Measurements from ENCODE around the gene GOLGB1.
"Not testable (repeated sequence)": the region's sequence is repeated elsewhere in the genome, so short reads cannot be mapped to it uniquely, and the experiment has no call there.

Gene GOLGB1, protein sequence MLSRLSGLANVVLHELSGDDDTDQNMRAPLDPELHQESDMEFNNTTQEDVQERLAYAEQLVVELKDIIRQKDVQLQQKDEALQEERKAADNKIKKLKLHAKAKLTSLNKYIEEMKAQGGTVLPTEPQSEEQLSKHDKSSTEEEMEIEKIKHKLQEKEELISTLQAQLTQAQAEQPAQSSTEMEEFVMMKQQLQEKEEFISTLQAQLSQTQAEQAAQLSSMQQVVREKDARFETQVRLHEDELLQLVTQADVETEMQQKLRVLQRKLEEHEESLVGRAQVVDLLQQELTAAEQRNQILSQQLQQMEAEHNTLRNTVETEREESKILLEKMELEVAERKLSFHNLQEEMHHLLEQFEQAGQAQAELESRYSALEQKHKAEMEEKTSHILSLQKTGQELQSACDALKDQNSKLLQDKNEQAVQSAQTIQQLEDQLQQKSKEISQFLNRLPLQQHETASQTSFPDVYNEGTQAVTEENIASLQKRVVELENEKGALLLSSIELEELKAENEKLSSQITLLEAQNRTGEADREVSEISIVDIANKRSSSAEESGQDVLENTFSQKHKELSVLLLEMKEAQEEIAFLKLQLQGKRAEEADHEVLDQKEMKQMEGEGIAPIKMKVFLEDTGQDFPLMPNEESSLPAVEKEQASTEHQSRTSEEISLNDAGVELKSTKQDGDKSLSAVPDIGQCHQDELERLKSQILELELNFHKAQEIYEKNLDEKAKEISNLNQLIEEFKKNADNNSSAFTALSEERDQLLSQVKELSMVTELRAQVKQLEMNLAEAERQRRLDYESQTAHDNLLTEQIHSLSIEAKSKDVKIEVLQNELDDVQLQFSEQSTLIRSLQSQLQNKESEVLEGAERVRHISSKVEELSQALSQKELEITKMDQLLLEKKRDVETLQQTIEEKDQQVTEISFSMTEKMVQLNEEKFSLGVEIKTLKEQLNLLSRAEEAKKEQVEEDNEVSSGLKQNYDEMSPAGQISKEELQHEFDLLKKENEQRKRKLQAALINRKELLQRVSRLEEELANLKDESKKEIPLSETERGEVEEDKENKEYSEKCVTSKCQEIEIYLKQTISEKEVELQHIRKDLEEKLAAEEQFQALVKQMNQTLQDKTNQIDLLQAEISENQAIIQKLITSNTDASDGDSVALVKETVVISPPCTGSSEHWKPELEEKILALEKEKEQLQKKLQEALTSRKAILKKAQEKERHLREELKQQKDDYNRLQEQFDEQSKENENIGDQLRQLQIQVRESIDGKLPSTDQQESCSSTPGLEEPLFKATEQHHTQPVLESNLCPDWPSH (N-terminal part only)

DNA sequence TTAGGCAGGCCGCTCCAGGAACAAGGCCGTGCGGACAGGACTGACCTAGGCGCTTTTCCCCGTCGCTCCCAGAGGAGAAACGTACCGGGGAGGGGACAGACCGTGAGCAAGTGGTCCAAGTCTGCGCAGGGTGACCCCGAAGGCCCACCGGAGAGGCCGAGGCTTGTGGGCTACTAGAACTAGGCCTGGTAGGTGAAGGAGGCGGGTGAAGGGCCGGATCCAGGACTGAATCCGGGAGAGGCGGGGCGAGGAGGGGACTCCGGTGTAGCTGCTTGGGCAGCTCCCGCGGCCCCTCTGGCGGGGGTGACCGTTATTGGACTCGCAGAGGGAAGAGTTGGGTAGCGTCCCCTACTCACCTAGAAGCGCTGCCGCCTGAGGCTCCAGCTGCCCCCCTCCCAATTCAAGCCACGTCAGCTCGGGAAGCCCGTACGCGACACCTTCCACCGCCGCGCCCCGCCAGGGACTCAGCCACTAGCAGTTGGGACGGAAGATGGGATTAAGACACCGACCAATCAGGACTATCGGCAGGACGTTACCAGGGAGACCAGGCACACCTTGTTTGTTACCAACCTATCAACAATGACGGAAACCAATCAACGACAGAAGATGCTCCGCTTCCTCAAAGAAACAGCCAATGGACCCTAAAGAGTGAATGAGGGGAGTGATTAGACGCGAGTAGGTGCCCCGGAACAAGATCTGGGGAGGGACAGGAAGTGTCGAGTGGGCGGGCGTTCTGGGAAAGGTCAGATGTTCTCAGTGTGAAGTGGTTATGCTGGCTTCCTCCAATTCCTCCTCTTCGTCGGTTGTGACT is at the start of gene GOLGB1:
Gene GOLGB1, minus strand, starts transcription at position 466 of the 811 bp plus-strand sequence. CDS start 18,770 bp downstream, outside the sequence.
- DNase-seq: peak; percentile 100

DNA sequence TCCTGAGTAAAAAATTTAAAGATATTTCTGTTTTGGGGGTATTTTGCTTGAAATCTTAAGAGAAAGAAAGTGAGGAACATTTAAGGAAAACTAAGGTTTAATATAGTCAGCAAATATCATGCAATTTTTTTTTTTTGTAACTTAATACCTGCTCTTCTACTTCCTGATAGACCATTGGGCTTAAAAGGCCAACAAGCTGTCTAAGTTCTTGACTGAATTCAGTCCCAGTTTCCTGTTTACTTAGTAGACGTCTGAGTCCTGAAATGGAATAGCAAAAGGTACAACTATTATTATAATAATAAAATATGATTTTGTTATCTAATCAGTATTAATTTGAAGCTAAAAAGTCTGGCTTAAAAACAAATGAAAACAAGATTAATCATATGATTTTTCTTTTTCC is 47.4 kb upstream of the GOLGB1 start:
- DNase-seq: no peak

DNA sequence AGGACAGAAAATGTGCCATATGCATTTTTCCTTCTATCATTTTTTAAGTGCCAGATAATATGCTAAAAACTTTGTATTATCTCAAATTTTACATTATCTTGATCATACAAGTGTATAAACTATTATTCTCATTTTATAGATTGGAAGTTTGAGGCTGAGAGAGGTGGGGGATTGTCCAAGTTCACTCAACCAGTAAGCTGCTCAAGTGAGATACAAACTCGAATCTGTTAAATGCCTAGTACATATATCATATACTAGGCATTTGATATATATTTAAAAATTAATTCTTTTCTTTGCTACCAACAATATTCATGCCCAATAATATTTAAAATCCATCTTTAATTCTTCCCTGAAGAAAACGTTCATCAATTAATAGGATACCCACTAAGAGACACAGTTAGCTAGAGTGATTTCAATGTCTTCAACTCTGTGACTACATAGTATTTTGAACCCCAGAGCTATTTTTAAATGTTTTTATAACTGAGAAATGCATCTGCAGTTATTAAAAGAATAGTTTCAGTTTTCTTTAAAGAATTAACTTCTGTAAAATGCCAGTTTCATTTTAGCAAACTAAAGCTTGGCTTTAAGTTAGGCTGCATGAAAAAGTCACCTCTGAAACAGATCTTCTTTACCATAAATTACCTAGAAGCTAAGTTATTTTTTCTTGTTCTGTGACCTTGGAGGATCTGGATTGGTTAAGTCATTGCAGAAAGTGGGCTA is 44.9 kb upstream of the GOLGB1 start:
- no peak for DNase-seq

DNA sequence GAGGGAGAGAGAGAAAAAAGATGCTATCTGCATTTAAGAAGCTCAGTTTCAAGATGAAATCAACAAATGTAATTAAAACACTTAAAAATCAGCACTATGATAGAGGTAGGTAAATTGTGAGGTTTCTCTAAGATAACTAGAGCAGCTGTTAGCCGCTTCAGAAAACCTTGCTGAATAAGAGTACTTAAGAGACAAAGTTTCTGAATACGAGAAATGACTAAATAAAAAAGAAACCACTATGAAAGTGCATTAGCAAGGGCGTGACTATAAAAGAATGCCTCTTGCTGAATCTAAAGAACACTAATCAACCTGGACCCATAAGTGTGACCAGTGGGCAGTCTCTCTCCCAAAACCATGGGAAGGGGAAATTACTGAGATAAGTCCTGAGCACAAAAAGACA is 43.5 kb upstream of the GOLGB1 start:
- no peak for DNase-seq

DNA sequence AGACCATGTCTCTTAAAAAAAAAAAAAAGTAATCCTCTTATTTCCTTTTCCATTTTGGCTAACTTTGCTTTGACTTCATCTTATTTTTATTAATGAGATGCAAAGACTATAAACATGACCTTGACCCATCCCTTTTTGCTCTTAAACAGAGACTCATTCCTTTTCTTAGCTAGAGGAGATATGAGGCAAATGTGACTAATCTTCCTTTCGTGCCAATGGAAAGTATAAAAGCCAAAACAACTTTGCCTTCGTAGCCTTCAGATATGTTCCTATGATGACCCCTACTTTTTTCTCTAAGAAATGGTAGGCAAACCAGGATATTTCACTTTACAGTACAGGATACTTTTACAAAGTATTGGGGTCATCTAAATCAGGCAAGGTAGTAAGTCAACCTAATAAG is 36.9 kb upstream of the GOLGB1 start:
- DNase-seq: no peak

DNA sequence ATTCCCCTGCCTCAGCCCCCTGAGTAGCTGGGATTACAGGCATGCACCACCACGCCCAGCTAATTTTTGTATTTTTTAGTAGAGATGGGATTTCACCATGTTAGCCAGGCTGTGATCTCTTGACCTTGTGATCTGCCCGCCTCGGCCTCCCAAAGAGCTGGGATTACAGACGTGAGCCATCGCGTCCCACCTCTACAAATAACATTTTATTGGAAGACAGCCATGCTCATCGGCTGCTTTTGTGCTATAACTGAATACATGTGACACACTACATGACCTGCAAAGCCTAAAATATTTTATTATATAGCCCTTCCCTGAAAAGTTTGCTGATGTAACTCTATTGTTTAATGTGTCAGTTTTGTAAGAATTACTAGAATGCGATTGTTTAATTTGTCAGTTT is 33.2 kb upstream of the GOLGB1 start:
- not testable (repeated sequence) for DNase-seq

DNA sequence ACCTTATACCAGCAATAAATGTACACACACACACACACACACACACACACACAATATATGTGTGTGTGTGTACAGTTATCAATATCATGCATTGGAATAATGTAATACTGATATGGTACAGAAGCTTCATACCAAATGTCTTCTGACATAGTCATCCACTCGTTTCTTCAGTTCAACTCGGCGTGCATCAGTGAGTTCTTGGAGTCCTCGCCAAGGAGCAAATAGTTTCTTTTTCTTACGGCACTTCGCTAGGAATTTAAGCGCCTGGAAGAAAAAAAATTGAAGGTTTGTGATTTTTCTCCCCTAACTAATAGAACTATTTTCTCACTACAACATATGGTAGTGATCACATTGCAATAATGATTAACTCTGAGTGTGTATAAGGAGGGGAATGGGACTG is 32.1 kb upstream of the GOLGB1 start:
- no peak for DNase-seq

DNA sequence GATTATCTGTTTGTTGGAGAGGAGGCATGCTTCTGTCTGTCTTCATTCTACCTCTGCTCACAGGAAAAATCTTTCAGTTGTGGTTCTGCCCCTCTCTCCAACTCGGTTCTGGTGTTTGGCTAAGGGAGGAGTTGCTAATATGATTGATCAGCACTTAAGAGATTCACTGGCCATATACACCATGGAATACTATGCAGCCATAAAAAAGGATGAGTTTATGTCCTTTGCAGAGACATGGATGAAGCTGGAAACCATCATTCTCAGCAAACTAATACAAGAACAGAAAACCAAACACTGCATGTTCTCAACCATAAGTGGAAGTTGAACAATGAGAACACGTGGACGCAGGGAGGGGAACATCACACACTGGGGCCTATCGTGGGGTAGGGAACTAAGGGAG is 25.6 kb upstream of the GOLGB1 start:
- not testable (repeated sequence) for DNase-seq

DNA sequence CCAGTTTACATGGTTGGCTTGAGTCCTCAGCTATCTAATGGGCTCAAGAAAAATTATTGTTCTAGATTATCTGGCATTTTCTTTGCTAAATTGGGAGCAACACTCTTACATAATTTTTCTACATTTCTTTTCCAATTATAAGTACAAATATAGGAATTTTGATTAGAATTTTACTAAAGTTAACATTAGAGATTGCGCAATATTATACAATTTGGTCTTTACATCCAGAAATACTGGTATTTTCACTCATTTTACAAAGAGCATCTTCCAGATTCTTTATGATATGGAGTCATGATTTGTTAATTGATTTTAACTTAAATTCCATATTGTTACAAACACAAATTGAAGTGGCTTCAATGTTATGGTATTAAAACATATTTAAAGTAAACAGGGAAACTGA is 19.7 kb upstream of the GOLGB1 start:
- no peak for DNase-seq

DNA sequence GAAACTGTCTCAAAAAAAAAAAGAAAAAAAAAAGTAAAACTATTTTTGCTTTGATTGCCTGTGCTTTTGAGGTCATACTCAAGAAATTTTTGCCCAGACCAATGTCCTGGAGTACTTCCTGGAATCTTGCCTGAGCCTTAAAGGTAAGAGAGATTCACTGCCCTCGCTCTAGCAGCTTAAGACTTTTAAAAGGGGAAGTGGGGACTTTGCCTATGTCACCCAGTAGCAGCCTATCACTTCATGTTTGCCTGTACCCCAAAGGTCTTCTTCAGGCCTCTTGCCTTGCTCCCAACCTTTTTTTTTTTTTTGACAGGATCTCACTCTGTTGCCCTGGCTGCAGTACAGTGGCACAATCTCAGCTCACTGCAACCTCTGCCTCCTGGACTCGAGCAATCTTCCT is 18.9 kb upstream of the GOLGB1 start:
- peak; percentile 82 for DNase-seq

DNA sequence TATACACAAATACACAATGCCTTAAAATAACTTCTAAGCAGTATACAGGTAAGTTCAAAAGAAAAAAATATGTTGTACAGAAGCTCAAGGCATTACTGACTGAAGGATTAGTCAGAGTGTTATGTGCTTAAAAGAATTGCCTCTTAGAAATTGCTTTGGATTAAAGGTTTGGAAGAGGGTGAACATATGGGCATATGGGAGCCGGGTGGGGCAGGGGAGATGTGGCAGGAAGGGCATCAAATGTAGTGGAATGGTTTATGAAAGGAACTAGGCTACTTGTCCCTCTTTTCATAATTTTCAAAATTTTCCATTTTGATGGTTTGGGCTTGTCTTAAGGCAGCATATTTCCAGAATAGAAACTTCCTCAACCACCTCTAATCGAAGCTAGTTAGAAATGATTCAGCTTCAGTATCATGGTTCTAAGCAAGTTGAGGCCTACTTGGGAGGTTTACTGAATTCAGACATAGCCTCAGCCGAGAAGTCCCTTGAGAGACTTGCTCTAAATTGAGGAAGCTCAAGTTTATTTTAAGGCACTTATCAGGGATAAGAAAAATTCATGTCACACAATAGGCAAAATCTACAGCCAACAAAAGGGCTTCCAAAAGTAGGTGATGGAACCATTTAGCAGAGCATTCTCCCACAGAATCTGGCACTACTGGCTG is 10.1 kb upstream of the GOLGB1 start:
- peak; percentile 8 for DNase-seq

DNA sequence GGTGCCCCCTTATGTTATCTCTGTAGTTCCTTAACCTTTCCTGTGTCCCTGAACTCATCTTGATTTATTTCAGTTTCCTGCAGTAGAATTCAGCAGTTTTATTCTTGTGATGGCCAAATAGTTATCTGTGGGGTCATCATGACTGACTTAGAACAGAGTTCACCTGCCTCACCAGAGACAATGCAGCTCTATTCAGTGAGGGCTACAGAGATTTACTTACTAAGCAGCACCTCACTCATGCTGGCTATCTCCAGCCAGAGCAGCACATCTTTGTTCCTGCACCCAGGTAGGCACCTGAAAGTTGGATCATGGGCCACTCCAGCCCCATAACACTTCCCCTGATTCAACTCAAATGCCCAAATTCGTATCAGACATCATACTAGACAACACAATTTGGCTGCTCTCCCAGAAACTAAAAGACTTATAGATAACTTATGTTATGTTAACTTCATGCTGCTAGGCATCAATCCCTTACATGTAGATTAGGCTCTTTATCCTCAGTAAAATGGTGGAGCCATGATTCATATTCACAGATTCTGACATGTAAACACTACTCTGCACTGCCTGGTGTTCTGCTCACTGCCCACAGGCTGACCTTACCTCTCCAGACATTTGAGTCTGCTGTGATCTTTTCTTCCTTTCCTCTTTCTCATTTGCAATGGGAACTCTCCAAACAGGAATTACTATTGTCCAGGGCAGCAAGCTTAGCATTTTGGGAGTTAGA is 9.3 kb upstream of the GOLGB1 start:
- no peak for DNase-seq

DNA sequence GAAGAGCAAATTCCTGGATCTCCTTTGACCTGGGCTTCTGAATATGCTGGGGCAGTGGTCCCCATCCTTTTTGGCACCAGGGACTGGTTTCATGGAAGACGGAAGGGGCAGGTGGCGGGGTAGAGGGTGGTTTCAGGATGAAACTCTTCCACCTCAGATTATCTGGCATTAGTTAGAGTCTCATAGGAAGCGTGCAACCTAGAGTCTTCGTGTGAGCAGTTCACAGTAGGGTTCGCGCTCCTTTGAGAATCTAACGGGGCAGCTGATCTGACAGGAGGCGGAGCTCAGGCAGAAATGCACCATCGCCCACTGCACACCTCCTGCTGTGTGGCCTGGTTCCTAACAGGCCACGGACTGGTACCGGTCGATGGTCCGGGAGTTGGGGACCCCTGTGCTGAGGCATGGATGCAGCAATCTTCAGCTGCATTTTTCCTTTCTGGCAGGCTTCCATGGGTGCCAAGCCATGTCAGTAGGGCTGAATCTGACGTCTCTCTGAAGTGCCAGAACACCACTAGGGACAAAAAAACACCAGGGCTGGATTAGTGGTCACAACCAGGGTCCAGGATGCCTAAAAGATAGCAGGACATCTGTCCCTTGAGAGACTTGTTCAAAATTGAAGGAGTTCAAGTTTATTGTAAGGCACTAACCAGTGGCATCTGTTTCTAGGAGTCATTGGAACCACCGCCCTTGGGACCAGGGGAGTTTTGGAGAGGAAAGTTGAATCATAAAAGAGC is 8.4 kb upstream of the GOLGB1 start:
- DNase-seq: no peak

DNA sequence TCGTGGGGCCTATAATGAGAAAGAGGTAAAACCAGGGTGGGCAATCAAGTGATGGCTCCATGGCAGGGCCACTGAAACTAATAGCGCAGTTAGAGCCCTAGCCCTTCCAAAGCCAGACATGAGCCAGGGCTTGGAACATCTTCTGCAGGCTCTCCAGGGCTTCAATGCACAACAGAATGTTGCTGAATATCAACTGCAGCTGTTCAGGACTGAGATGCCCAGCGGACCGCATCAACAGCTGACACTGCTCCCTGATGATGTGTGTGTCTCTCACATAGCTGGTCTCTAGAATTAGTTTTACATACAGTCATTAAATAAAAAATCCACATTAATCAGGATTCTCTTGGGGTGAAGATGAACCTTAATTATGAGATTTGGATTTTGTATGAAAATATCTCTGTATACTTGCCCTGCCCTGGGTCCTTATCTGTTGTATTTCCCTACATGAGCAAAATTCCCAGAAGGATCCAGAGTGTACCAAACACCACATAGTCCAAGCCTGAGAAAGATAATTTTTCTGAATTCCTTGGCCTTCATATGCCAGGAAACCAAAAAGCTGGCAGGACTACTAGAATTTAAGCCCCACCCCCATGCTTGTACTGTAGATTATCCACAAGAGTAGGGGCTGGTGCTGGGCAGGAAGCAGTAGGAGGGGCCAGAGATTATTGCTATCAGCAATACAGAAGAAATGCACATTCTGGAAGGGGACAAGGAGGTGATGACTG is 7.7 kb upstream of the GOLGB1 start:
- no peak for DNase-seq

DNA sequence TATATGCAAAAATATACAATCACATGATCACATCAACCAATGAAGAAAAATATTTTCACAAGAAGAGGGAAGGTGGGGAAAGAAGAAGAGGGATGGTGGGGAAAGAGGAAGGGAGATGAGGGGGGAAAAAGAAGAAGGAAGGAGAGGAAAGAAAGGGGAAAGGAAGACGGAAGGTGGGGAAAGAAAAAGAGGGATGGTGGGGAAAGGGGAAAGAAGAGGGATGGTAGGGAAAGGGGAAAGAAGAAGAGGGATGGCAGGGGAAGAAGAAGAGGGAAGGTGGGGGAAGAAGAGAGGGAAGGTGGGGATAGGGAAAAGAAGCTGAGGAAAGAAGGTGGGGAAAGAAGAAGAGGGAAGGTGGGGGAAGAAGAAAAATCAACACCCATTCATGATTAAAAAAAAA is 3.2 kb upstream of the GOLGB1 start:
- no peak for DNase-seq

DNA sequence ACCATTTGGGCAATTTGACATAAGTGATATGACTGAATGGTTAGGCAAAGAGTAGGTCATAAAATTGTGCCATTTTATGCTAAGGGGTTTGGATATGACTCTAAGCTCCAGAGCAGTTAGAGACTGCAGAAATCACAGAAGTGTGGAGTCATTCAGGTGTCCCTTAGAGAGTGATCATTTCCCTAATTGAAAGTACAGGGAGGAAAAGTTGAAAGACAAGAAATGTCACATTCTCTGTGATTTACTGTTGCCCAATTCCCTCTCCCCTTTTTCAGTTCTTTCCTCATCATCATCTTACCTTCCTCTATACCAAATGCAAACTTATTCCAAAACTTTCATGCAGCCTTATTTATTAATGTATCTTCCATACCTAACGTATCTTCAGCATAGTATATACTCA is 2.7 kb upstream of the GOLGB1 start:
- DNase-seq: no peak

DNA sequence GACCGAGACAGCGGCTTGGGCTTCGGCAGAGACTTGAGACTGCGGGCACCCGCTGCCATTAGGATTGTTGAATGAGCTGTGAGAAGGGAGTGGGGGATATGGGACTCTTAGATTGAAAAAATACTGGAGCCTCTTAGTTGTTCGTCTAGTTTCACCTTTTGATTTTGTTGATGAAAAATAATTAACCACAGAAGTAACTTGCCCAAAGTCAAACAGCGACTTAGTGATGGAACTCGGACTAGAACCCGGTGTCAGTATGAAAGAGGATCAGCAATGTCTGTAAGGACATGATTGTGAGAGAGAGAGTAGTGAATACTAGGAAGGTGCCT is 510 bp upstream of the GOLGB1 start:
- DNase-seq: no peak

DNA sequence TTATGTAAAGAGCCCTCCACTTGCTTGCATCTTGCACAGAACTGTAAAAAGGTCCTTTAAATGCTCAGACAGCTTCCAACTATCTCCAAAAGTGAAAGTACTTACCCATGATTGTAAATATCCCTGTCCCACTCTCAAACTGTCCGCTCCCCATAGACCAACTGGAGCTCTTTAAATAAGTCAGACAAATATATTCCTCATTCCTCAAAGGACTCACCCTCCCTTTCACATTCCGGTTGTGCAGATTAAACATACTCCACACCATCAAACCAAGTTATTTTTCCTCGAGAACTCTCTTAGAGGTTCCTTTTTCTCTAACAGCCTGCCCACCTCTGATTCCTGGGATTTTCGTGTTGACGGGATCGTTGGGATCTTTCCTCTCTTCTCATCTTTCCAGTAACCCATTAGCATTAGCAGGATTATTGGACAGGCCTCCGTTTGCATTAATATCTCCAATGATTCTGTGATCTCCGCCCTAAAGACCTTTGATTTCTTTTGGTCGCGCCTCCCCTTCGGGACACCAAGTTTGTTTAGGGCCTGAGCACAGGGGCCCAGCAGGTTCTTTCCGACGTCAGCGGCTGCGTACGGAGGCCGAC is 763 bp downstream of the GOLGB1 start:
- no peak for DNase-seq

DNA sequence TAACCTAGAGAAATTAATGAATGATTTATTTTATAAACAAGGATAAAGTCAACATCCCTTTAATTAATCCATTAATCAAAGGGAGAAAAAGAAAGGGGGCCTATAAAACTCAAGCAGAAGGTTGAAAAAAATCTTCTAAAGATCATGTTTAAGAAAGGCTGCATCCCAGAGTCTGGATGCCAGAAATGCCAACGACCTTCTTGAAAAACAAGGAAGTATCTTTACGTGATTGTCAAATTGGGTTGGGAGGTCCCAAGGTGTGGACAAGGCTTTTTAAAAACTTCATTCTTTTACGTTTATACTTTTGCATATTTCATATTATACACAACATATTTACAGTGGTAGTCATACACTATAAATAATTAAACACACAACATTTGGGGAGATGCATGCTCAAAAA is 1.6 kb downstream of the GOLGB1 start:
- DNase-seq: no peak
